Panc1 (cell line): ENCODE measurements around the gene CSMD2.

ENCODE experiments used
- POLR2AphosphoS5 ChIP-seq: IDR thresholded peaks from 2 replicates; pipeline ENCODE4 v1.6.1; 2012; ENCODE audit warnings: mild to moderate bottlenecking, low read depth, low read length, moderate library complexity
- TF ChIP-seq, protein P1 (sequence below): fragments of 450-650 bp; IDR thresholded peaks from 2 replicates; pipeline ENCODE4 v1.5.1; 2017; ENCODE audit warnings: mild to moderate bottlenecking

DNA sequence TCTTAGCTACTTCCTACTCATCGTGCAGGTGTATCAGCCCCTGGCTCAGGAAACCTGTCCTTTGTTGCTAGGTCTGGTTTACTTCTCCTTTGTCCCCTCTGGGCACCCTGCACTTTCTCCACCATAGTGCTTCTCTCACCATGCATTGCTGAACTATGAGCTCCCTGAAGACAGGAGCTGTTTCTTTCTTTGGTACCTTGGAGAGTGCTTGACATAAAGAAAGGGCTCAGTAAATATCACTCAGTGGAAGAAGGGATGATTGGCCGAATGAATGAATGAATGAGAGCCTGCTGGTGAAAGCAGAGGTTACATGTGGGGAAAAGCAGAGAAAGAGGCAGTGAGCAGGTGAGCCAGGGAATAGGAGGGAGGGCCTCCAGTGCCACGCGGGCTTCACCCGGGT, 310.9 kb downstream of the CSMD2 start:
- no peak for TF ChIP-seq POLR2AphosphoS5
- TF ChIP-seq, protein P1, sequence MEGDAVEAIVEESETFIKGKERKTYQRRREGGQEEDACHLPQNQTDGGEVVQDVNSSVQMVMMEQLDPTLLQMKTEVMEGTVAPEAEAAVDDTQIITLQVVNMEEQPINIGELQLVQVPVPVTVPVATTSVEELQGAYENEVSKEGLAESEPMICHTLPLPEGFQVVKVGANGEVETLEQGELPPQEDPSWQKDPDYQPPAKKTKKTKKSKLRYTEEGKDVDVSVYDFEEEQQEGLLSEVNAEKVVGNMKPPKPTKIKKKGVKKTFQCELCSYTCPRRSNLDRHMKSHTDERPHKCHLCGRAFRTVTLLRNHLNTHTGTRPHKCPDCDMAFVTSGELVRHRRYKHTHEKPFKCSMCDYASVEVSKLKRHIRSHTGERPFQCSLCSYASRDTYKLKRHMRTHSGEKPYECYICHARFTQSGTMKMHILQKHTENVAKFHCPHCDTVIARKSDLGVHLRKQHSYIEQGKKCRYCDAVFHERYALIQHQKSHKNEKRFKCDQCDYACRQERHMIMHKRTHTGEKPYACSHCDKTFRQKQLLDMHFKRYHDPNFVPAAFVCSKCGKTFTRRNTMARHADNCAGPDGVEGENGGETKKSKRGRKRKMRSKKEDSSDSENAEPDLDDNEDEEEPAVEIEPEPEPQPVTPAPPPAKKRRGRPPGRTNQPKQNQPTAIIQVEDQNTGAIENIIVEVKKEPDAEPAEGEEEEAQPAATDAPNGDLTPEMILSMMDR: no peak
